Measurements from ENCODE around the gene LSAMP. TPM values are rescaled to one million over a fixed set of nuclear protein-coding genes. Genes with fewer than 3 reads are reported as not detected.

Gene LSAMP
- total RNA-seq, 1 donor from 2014 or later, result 0.11 TPM

DNA sequence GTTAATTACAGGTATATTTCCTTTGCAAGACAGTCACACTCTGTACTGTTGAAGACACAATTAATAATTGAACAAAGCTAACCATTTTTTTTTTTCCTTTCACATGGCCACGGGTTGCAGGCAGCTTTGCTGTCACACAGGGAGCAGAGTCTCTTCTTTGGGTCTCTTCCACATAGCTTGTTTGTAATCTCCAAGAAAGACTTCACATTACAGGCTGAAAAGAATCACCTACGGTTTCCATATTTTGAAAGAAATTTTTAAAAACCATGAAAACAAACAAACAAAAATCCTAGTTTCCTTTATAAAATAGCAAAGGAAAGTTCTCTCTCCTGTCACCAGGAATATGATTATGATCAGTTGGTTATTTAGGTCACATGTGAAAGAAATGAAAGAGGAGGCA is 429.4 kb downstream of the LSAMP start:
- Histone ChIP-seq H3K36me3 (no peaks in the 10 kb centered on the region), H3K4me1 (no peaks in the 10 kb centered on the region), H3K9me3 (no peaks in the 10 kb centered on the region), H3K27ac (no peak overlapping the region), H3K27me3 (no peaks in the 10 kb centered on the region), H3K4me3 (no peak overlapping the region)
- intact Hi-C loops (cut with DNase I), result no loop called here
- TF ChIP-seq, protein P1, sequence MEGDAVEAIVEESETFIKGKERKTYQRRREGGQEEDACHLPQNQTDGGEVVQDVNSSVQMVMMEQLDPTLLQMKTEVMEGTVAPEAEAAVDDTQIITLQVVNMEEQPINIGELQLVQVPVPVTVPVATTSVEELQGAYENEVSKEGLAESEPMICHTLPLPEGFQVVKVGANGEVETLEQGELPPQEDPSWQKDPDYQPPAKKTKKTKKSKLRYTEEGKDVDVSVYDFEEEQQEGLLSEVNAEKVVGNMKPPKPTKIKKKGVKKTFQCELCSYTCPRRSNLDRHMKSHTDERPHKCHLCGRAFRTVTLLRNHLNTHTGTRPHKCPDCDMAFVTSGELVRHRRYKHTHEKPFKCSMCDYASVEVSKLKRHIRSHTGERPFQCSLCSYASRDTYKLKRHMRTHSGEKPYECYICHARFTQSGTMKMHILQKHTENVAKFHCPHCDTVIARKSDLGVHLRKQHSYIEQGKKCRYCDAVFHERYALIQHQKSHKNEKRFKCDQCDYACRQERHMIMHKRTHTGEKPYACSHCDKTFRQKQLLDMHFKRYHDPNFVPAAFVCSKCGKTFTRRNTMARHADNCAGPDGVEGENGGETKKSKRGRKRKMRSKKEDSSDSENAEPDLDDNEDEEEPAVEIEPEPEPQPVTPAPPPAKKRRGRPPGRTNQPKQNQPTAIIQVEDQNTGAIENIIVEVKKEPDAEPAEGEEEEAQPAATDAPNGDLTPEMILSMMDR (IDR thresholded peaks at IDR 0.05), result no peak
- no peak for DNase-seq (ENCODE audit: low spot score in 2 of 2)

DNA sequence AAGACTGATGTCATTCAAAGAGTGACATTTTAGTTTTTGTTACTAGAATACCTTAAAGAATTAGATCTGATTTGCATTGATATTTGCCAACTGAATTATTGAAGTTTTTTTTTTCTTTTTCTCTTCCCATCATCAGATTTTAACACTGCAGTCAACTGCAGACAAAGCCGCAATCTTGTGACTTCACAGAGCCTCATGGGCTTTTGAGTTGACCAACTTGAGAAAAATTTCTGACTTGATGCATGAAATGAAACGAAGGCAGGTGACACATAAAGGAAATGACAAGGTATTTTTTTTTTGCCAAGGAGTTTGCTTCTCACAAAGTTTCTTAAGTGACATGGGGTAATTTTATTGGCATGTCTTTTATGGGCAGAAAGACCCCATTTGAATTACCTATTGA is 438.3 kb downstream of the LSAMP start:
- DNase-seq (ENCODE audit: low spot score in 2 of 2), result no peak
- no peaks in the 10 kb centered on the region for H3K36me3 ChIP-seq
- H3K27me3 ChIP-seq, result no peaks in the 10 kb centered on the region
- intact Hi-C loops (cut with DNase I), result no loop called here
- no peaks in the 10 kb centered on the region for H3K9me3 ChIP-seq
- TF ChIP-seq, protein P1 (IDR thresholded peaks at IDR 0.05), result no peak
- no peak overlapping the region for H3K4me3 ChIP-seq
- H3K27ac ChIP-seq, result no peak overlapping the region
- H3K4me1 ChIP-seq, result no peaks in the 10 kb centered on the region

- Histone ChIP-seq H3K36me3 (no peaks in the 10 kb centered on the region), H3K27me3 (no peaks in the 10 kb centered on the region), H3K9me3 (no peaks in the 10 kb centered on the region), H3K27ac (no peak overlapping the region), H3K4me3 (no peak overlapping the region), H3K4me1 (no peaks in the 10 kb centered on the region)
- intact Hi-C loops (cut with DNase I), result no loop called here
- no peak for DNase-seq (ENCODE audit: low spot score in 2 of 2)
- TF ChIP-seq, protein P1 (IDR thresholded peaks at IDR 0.05), result no peak
Observed at GRCh38 chr3:116005404-116005803, 439.9 kb downstream of the LSAMP start.

GRCh38 chr3:116002235-116002634 is 443.1 kb downstream of the LSAMP start:
- Histone ChIP-seq H3K4me3 (no peak overlapping the region), H3K9me3 (no peaks in the 10 kb centered on the region), H3K4me1 (no peaks in the 10 kb centered on the region), H3K36me3 (no peaks in the 10 kb centered on the region), H3K27me3 (no peaks in the 10 kb centered on the region), H3K27ac (no peak overlapping the region)
- intact Hi-C loops (cut with DNase I), result no loop called here
- TF ChIP-seq, protein P1 (IDR thresholded peaks at IDR 0.05), result no peak
- DNase-seq (ENCODE audit: low spot score in 2 of 2), result no peak

DNA sequence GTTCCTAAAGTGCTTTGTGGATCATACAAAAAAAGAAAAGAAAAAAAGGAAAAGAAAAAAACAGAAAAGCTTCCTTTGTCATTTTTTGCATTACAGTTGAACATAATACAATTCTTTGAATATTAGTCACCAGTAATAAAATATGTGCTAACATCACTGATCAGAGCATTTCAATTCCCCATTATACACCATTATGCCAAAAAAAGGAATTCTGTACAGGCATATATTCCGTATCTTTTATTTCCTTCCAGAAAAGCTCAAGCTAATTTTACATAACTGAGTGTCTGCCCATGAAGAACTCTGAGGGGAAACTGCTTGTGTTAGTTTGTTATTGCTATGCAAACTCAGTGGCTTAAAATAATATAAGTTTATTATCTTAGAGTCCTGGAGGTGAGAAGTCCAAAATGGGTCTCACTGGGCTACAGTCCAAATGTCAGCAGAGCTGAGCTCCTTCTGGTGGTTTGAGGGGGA is 444.1 kb downstream of the LSAMP start:
- no peaks in the 10 kb centered on the region for H3K36me3 ChIP-seq
- H3K27me3 ChIP-seq, result no peaks in the 10 kb centered on the region
- no peaks in the 10 kb centered on the region for H3K4me1 ChIP-seq
- intact Hi-C loops (cut with DNase I), result no loop called here
- TF ChIP-seq, protein P1 (IDR thresholded peaks at IDR 0.05), result no peak
- H3K9me3 ChIP-seq, result no peaks in the 10 kb centered on the region
- H3K4me3 ChIP-seq, result no peak overlapping the region
- no peak overlapping the region for H3K27ac ChIP-seq
- DNase-seq (ENCODE audit: low spot score in 2 of 2), result no peak

DNA sequence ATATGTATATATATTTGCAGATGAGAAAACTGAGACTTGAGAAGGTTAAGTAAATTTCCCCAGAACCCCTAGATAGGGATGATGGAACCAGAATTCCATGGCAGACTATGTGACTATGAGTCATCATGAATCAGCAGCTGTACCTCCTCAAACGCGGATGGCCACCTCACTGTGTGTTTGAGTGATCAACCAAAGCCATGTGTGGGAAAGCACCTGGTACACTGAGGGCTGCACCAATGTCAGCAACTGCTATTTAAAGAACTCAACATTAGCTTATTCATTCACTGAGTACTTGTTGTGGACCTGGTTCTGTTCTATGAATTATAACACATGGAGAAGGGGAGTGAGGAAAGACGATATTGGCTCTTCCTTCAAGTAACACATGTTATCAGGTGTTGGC is 445.0 kb downstream of the LSAMP start:
- no peaks in the 10 kb centered on the region for H3K27me3 ChIP-seq
- no peaks in the 10 kb centered on the region for H3K36me3 ChIP-seq
- TF ChIP-seq, protein P1 (IDR thresholded peaks at IDR 0.05), result no peak
- intact Hi-C loops (cut with DNase I), result no loop called here
- H3K27ac ChIP-seq, result no peak overlapping the region
- no peak for DNase-seq (ENCODE audit: low spot score in 2 of 2)
- H3K9me3 ChIP-seq, result no peaks in the 10 kb centered on the region
- H3K4me3 ChIP-seq, result no peak overlapping the region
- no peaks in the 10 kb centered on the region for H3K4me1 ChIP-seq

All from ascending aorta (tissue), 2 donors.